ENCODE measurements around the gene MANBA. TPM values are rescaled to one million over a fixed set of nuclear protein-coding genes. Genes with fewer than 3 reads are reported as not detected.

MANBA gene
- total and polyA plus RNA-seq, 2 of the 13 experiments (the other 11 are each of a cell fraction or from before 2014, with no cell fraction given), result 11.7 to 33.3 TPM

DNA sequence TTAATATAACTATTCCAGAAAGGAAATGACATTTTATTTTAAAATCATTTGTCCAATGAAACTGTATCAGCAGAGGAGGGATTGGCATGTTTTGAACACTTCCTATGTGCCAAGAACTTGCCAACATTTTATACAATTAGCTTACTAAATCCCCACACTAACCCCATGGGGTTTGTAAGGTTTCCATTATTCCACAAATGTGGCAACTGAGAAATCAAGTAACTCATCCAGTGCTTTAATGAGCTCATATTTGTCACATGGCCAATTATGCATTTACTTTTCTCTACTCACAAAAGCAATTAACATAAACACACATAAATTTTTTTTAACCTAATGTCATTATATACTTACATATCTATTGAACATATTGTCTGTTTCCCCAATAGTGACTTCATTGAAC, 37.3 kb downstream of the MANBA start:
- H3K27ac ChIP-seq (ENCODE audit: extremely low read length, insufficient read depth, low read length), result no peak overlapping the region
- DNase-seq (ENCODE audit: low spot score) (no peak), FAIRE-seq (no peak), ATAC-seq (no peak)
- H3K9me3 ChIP-seq (ENCODE audit: low read length), result no peaks in the 10 kb centered on the region
- H3K4me1 ChIP-seq (ENCODE audit: insufficient read depth, low read length), result peaks cover 25% of the 10 kb centered on the region
- intact Hi-C loops (cut with micrococcal nuclease; ENCODE audit: unreplicated experiment) (no loop called here), in situ Hi-C loops (cut with HindIII; ENCODE audit: extremely low pct_ligation_motif_present, low pct_unique_long_range_greater_than_20kb) (no loop called here)
- peaks cover 2% of the 10 kb centered on the region for H3K79me2 ChIP-seq (ENCODE audit: insufficient read depth, low read length)
- H3K4me2 ChIP-seq (ENCODE audit: low read depth, low read length), result no peak overlapping the region
- no peak for TF ChIP-seq MYNN (CRISPR knock-in tag; IDR thresholded peaks at IDR 0.05; ENCODE audit: low read depth)
- no peak for TF ChIP-seq MED1 (CRISPR knock-in tag; IDR thresholded peaks at IDR 0.05)
- no peak for TF ChIP-seq ZNF558 (CRISPR knock-in tag; IDR thresholded peaks at IDR 0.05; ENCODE audit: borderline replicate concordance)
- TF ChIP-seq ZNF563 (CRISPR knock-in tag; IDR thresholded peaks at IDR 0.05), result no peak
- TF ChIP-seq, protein P1, sequence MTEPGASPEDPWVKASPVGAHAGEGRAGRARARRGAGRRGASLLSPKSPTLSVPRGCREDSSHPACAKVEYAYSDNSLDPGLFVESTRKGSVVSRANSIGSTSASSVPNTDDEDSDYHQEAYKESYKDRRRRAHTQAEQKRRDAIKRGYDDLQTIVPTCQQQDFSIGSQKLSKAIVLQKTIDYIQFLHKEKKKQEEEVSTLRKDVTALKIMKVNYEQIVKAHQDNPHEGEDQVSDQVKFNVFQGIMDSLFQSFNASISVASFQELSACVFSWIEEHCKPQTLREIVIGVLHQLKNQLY (CRISPR knock-in tag; IDR thresholded peaks at IDR 0.05), result no peak
- TF ChIP-seq DNMT3B (CRISPR knock-in tag; conservative IDR thresholded peaks at IDR 0.05), result no peak
- TF ChIP-seq TBP (CRISPR knock-in tag; IDR thresholded peaks at IDR 0.05), result no peak
- TF ChIP-seq ZNF510 (CRISPR knock-in tag; IDR thresholded peaks at IDR 0.05; ENCODE audit: low read depth), result no peak
- no peak for TF ChIP-seq TSC22D2 (CRISPR knock-in tag; IDR thresholded peaks at IDR 0.05; ENCODE audit: borderline replicate concordance)
- no peak for TF ChIP-seq MEF2D (CRISPR knock-in tag; IDR thresholded peaks at IDR 0.05)
- no peak for TF ChIP-seq SNAI1 (CRISPR knock-in tag; IDR thresholded peaks at IDR 0.05; ENCODE audit: borderline replicate concordance)
- no peak for TF ChIP-seq ZNF713 (CRISPR knock-in tag; IDR thresholded peaks at IDR 0.05)
- no peaks in the 10 kb centered on the region for H3K27me3 ChIP-seq (ENCODE audit: control insufficient read depth in 1 of 2, insufficient read depth in 2 of 2, low read length in 2 of 2)
- CTCF ChIA-PET (ENCODE audit: low intra/inter-chr PET ratio, low total read pairs), result no interaction called here
- no peak overlapping the region for H2AFZ ChIP-seq (ENCODE audit: low read length)
- H4K20me1 ChIP-seq (ENCODE audit: insufficient read depth, low read length), result no peaks in the 10 kb centered on the region
- no TSS peak for BruUV-seq (replicated peaks)
- no peak overlapping the region for H3K4me3 ChIP-seq (replicated peaks in 1 of 3; ENCODE audit: insufficient read depth in 1 of 3, low read depth in 2 of 3, low read length in 3 of 3)
- POLR2A ChIA-PET, result no interaction called here
- peaks cover 0 to 3% of the 10 kb centered on the region in 2 experiments; a peak in 1 of 5 replicates for H3K36me3 ChIP-seq (replicated peaks in 1 of 2; ENCODE audit: control insufficient read depth in 1 of 2, insufficient read depth in 2 of 2, low read length in 2 of 2)
- H3K9ac ChIP-seq (ENCODE audit: insufficient read depth, low read depth, low read length), result no peak overlapping the region
